Breast epithelium (tissue), 3 donors: ENCODE measurements around the gene SLC36A1.

Experiments used
- POLR2A ChIP-seq: fragments of 450-650 bp; IDR thresholded peaks from one replicate; pipeline ENCODE4 v1.6.1; 2016; ENCODE audit warnings: antibody characterized with exemption, mild to moderate bottlenecking, moderate library complexity
- POLR2AphosphoS5 ChIP-seq, 3 donors: sonication (generic); formaldehyde crosslinking; IDR thresholded peaks; one replicate each; pipeline ENCODE4 v1.6.1; 2017; ENCODE audit warnings: antibody characterized with exemption in 3 of 3
- TF ChIP-seq, protein P1 (sequence below), 3 donors: fragments of 450-650 bp; IDR thresholded peaks; one replicate each; pipeline ENCODE4 v1.5.1; 2016 to 2017; ENCODE audit warnings: antibody characterized with exemption in 3 of 3, mild to moderate bottlenecking in 3 of 3, moderate library complexity in 3 of 3

DNA sequence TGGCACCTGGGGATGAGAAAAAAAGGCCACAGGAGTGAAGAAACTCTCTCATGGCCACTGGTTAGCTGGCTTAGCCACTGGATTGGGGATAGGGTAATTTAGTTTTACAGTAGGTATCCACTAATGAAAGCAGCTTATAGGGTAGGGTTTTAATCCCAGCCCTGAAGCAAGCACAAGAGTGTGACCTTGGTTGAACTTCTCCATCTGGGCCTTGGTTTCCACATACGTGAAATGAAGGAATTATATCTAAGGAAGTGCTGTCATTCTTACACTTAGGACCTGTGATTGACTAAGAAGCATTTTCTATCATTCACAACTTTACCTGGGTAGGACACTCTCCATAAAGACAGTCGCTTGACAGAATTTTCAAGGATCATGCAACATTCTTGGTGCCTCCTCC lies 94.2 kb downstream of the SLC36A1 start:
- TF ChIP-seq, protein P1, sequence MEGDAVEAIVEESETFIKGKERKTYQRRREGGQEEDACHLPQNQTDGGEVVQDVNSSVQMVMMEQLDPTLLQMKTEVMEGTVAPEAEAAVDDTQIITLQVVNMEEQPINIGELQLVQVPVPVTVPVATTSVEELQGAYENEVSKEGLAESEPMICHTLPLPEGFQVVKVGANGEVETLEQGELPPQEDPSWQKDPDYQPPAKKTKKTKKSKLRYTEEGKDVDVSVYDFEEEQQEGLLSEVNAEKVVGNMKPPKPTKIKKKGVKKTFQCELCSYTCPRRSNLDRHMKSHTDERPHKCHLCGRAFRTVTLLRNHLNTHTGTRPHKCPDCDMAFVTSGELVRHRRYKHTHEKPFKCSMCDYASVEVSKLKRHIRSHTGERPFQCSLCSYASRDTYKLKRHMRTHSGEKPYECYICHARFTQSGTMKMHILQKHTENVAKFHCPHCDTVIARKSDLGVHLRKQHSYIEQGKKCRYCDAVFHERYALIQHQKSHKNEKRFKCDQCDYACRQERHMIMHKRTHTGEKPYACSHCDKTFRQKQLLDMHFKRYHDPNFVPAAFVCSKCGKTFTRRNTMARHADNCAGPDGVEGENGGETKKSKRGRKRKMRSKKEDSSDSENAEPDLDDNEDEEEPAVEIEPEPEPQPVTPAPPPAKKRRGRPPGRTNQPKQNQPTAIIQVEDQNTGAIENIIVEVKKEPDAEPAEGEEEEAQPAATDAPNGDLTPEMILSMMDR (IDR thresholded peaks at IDR 0.05) = no peak
- TF ChIP-seq POLR2A (no peak), POLR2AphosphoS5 (IDR thresholded peaks at IDR 0.05) (no peak)
